Right kidney (tissue), 9 donors: Measurements from ENCODE around the gene MPP1.
"Not testable (repeated sequence)": the region's sequence is repeated elsewhere in the genome, so short reads cannot be mapped to it uniquely, and the experiment has no call there.

Source experiments
- DNase-seq: peaks from one replicate; pipeline ENCODE4 v3.0.0-alpha.2; 2016
- long read RNA-seq, 8 donors: transcript quantifications; one replicate each; lab custom pipeline, GENCODE V29; 2026

The MPP1 gene
- long read RNA-seq, donor 1, transcript MPP1-202 (12 exons, 2,042 nt): major isoform, 6 of 10 reads
- long read RNA-seq, donor 1, partial matches to known transcripts: 0 of 10 reads
- long read RNA-seq, donor 1, other reads (novel, unspliced or antisense): 0 of 10 reads
- long read RNA-seq, donor 2, partial matches to known transcripts: 0 of 1 reads
- long read RNA-seq, donor 2, other reads (novel, unspliced or antisense): 0 of 1 reads
- long read RNA-seq, donor 3, partial matches to known transcripts: 0 of 4 reads
- long read RNA-seq, donor 3, other reads (novel, unspliced or antisense): 0 of 4 reads
- long read RNA-seq, donor 4, partial matches to known transcripts: 0 of 3 reads
- long read RNA-seq, donor 4, other reads (novel, unspliced or antisense): 0 of 3 reads
- long read RNA-seq, donor 5, partial matches to known transcripts: 72 of 79 reads
- long read RNA-seq, donor 5, other reads (novel, unspliced or antisense): 0 of 79 reads
- long read RNA-seq, donor 6, transcript MPP1-202 (12 exons, 2,042 nt): major isoform, 11 of 13 reads
- long read RNA-seq, donor 6, partial matches to known transcripts: 0 of 13 reads
- long read RNA-seq, donor 6, other reads (novel, unspliced or antisense): 0 of 13 reads
- long read RNA-seq, donor 7, transcript MPP1-202 (12 exons, 2,042 nt): major isoform, 8 of 10 reads
- long read RNA-seq, donor 7, partial matches to known transcripts: 0 of 10 reads
- long read RNA-seq, donor 7, other reads (novel, unspliced or antisense): 0 of 10 reads
- long read RNA-seq, donor 8, transcript MPP1-202 (12 exons, 2,042 nt): major isoform, 6 of 7 reads
- long read RNA-seq, donor 8, partial matches to known transcripts: 0 of 7 reads
- long read RNA-seq, donor 8, other reads (novel, unspliced or antisense): 0 of 7 reads

GRCh38 chrX:154804957-154805695, at the start of gene MPP1:
Gene MPP1, minus strand, starts transcription at chrX:154805485. Its CDS starts 112 bp downstream, at chrX:154805373.
- peak; percentile 76 for DNase-seq

GRCh38 chrX:154850957-154851611, 45.8 kb upstream of the MPP1 start:
- DNase-seq: no peak

DNA sequence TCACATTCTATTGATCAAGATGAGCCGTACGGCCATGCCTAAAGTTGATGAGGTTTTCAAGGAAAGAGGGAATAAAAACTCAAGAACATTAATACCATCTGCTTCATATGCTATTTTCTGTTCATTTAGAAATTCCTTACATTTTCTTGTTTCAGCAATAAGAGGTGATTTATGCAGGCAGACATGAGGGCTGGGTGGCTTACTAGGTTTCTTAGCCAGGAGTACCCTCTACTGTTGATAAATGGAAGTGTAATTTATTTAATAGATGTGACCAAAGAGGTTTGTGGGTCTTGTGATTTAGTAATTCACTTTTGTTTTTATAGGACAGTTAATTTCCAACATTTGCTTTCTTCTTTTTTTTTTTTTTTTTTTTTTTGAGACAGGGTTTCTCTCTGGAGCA, 35.6 kb upstream of the MPP1 start:
- DNase-seq: no peak

- no peak for DNase-seq
Measured at GRCh38 chrX:154836163-154836562, 30.9 kb upstream of the MPP1 start.

DNA sequence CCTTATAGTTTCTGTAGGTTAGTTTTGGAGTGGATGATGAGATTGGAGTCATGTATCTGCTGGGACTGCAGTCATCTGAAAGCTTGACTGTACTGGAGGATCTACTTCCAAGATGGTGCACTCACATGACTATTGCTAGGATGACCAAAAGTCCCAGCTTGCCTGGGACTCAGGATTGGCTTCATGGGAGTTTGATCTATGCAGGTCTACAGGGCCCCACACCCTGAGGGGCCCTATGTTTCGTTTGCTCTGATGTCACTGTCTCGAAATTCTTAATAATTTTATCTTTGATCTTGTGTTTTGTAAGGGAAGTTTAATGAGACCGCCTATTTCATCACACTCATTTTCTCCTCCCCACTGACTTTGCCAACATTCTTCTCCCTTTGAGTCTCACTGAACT, 29.3 kb upstream of the MPP1 start, which contains the start of gene SMIM9:
Gene SMIM9, minus strand, starts transcription at position 101 of the 400 bp plus-strand sequence. CDS start 3,806 bp downstream, outside the sequence.
- no peak for DNase-seq

DNA sequence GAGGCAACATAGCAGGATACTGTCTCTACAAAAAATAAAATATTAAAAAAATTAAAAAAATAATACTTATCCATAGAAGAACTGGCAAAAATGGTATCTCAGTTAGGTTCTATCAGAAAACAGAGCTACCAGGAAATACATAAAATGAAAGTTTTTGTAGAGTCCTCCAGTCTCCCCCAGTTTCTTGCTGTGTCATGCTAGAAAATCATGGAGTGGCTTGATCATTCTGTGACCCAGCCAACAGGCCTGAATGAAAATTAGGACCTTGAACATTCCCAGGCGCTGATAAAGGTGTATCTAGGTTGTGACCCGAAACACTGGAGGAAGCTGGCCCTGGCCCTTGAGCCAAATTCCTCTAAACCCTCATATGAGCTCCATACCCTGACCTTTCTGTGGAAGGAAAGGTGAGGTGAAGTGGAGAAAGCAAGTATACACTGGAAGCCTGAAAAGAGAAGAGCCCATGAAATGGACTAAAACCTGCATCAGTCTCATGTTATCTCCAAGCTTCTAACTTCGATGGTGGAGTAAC, 28.5 kb upstream of the MPP1 start:
- DNase-seq: no peak

GRCh38 chrX:154829926-154830442, 24.7 kb upstream of the MPP1 start:
- DNase-seq: no peak

GRCh38 chrX:154829134-154829533, 23.8 kb upstream of the MPP1 start:
- no peak for DNase-seq

DNA sequence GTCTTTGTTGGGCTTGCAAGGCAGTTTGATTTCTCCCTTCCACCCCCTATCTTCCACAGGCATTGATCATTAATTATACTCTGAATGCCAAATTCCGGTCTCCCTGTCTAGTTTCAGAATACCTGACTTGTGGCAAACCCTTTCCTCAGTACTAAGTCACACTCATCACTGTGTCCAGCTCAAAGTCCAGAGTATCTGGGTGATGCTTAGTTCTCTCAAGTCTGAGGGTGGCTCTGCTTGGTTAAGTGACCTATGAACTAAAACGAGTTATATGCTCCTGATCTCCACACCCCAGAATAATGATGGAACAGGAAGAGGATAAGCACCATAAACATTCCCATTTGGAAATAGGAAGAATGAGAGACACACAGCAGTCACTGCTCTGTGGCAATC, 22.7 kb upstream of the MPP1 start:
- DNase-seq: no peak

DNA sequence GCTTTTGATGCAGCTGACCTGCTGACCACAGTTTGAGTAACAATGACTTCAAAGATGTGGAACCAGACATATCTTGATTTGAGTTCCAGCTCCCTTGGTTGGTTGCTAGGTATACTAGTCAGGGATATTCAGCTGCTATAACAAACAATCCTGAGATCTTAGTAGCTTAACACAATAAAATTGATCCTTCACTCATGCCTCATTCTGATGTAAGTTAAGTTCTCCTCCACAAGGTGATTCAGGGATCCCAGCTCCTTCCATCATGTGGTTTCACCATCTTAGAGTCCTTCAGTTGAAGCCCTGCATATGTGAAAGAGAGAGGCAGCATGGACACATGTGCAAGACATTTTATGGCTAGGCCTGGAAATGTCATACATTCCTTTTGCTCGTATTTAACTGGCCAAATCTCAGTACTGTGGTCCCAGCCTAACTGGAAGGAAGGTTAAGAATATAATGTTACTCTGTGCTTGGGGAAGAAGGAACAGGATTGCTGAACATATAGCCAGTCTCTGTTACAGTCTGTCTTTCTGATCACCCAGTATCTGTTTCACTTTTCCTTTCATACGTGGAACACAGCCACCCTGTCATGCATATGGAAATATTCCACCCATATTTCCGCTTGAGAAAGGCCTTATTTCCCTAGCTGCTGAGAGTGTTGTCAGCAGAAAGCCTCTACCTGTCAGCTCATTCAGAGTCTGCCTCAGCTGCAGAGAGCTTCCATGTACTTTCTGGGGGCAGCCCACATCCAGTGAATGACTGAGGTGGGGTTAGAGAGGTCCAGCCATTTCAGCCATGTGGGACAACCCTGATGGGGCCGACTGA, 22.1 kb upstream of the MPP1 start:
- no peak for DNase-seq

GRCh38 chrX:154825586-154825985, 20.3 kb upstream of the MPP1 start:
- DNase-seq: not testable (repeated sequence)

DNA sequence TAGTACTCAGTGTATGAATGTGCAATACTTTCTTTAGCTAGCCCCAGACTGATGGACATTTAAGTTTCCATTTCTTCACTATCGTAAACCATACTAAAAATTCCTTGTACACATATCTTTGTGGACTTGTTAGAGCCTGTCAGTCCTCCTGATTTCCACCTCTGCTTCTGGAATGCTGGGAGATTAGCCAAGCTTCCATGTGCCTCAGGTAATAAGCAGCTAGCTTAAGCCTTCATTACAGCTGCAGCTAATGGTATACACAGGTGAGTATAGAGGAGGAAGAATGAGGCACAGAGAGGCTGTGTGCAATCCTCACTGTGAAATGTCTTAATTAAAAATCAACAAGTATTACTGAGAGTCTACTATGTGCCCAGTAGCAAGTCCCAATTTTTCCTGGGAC, 19.4 kb upstream of the MPP1 start:
- no peak for DNase-seq

- no peak for DNase-seq
Measured at GRCh38 chrX:154822029-154822428, 16.7 kb upstream of the MPP1 start.

- DNase-seq: no peak
Measured at GRCh38 chrX:154821523-154821922, 16.2 kb upstream of the MPP1 start.

DNA sequence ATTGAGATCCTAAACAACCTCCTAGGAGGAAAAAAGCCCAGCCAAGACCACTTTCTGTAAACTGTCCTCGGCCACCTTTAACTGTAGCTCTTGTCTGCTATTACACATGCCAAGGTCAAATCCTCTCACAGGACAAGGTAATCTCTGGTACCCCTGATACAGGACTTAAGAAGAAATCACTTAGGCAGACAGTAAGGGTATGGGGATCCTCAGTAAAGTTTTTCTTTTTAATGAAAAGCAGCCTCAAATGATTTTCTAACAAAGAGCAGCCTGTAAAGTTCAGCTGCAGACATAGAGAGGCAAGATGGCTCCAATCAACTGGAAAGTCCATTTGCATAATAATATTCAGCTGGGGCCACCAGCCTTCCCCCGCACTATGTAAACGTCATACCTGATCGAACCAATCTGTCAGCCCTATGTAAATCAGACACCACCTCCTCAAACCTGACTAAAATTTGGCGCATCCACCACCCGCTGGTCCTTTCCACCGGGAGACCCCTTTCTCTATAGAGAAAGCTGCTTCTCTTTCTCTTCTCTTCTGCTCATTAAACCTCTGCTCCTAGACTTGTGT, 14.6 kb upstream of the MPP1 start:
- DNase-seq: no peak

DNA sequence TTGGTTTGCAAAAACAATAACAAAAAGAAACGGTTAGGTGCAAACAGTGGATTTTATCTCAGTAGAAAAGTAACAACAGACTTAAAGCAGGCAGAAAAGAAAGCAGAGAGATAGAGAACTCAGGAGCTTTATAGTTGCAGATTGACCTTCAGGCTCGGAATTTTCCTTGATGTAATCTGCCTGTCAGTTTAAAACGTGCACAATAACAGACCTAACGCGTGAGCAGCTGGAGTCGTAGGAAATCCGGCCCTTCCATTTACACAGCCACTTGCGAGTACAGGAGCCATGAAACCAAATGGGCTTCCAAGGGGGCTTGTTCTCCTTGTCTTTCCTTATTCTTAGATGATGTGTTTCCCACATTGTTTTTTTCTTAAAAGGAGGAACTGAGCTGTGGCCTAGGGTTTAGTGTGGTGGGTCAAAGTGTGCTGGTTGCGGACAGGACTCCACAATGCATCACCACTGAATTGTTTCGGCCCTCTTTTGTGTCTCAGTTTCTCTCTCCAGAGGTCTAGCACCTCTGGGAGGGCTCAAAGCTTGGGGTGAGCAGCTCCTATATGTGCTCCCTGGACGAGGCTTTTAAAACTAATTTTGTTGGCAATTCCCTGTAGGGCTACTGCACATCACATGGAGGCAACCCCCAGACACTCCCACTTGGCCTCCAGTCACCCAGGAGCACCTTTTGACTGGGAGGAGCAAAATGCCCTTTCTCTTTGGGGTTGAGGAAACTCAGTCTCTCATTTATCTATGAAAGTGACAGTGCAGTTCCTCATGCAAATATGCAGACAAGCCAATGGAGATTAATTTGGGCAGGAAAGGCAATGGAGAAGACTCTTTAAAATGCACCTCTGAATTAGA, 13.9 kb upstream of the MPP1 start:
- DNase-seq: no peak

DNA sequence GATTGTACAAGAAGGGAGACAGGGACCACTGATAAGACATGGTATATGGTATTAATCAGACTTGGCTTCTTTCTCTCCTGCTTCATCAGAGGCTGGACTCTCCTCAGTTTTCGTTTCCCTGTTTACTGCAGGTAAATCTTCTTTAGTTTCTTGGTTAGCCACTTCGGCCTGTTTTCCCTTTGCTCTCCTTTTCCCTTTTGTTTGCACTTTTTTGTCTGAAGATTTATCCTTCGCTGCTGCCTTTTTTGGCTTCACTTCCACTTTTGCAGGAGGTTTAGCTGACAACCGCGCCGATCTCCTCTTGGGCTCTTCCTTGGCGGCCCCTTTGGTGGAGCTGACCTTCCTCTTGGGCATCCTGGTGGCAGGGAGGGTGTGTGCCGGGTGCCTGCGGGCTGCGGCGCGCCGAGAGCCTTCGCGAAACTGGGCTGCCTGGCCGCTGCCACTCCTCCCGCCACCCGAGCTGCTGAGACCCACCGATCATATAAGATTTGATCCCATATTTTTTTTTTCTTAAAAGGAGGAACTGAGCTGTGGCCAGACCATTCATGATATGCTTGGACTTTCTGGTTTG, 11.8 kb upstream of the MPP1 start:
- DNase-seq: not testable (repeated sequence)

GRCh38 chrX:154816326-154816898, 11.1 kb upstream of the MPP1 start:
- not testable (repeated sequence) for DNase-seq
